NCI-H146 treated with DMSO at 0.1 percent for 48 hours (cell line): ENCODE measurements around the gene TCF20.

ENCODE experiments used
- DNase-seq: peaks from one replicate; lab custom pipeline; 2025; ENCODE audit not compliant: unreplicated experiment; lab: John Stamatoyannopoulos, UW

Gene TCF20

DNA sequence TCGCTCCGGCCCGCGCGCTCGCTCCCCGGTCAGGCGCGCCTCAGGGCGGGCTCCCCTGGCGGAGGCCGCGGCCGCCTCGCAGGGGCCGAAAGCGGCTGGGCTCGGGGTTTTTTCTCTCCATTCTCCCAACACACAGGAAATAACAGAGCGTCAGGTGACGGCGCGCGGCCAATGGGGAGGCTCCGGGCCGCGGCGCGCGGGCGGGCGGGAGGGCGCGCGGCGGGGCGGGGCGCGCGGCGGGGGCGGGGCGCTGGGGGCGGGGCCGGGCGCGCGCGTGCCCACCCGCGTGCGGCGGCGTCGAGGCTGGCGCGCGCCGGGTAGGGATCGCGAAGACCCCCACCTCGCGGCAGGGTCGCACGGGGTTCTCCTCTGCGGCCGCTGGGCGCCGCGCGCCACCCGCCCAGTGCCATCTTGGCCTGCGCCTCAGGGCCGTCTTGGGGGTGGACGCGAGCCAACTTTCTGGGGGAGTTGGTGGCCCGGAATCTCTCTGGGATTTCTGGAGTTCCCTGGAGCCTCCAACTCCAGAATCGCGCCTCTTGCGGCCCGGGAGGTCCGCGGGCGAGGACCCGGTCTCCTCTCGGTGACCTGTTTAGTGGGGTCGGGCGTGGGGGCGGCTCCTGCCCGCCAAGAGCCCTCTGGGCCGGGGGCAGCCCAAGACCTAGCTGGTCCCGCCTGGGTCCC lies at the start of gene TCF20:
TCF20 (minus strand) TSS at position 144 of the 681 bp plus-strand sequence. CDS start 55,348 bp downstream, outside the sequence.
- peak; percentile 38 for DNase-seq

- DNase-seq = no peak
These were observed 48.9 kb upstream of the TCF20 start for GRCh38 chr22:42319386-42319785.

- no peak for DNase-seq
These were observed 48.5 kb upstream of the TCF20 start for GRCh38 chr22:42318967-42319366.

GRCh38 chr22:42317691-42318547 lies 47.5 kb upstream of the TCF20 start:
- DNase-seq = no peak

DNA sequence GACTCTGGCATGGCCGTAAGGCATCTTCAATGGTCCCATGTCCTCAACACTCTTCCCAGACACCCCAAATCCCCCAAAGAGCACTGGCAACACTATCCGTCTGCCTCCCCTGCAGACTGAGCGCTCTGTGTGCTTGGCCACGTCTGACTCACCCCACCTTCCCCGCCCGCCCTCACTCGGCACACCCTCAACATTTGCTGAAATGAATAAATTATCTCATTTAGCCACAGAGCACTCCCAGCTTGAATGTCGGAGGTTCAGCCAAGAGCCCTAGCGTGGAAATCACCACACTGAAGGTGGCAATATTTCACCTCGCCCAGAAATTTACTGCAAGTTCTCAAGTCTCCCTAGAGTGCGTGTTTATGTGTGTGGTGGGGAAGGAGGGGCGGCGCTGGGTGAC lies 46.6 kb upstream of the TCF20 start:
- no peak for DNase-seq

DNA sequence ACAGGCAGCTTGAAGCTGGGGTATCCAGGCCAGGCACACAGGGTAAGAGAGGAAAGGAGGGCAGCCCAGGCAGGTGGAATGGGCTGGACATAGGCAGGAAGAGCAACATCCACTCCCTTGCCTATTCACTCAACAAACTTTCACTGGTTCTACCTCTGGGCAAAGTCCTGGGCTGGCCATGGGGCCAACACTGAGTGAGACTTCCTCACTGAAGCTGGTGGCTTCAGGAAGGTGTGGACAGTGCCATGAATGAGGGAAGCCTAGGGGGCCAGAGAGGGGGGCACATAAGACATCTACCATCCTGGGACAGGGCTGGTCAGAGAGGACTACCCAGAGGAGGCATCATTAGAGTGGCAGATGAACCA lies 44.9 kb upstream of the TCF20 start:
- DNase-seq = no peak

DNA sequence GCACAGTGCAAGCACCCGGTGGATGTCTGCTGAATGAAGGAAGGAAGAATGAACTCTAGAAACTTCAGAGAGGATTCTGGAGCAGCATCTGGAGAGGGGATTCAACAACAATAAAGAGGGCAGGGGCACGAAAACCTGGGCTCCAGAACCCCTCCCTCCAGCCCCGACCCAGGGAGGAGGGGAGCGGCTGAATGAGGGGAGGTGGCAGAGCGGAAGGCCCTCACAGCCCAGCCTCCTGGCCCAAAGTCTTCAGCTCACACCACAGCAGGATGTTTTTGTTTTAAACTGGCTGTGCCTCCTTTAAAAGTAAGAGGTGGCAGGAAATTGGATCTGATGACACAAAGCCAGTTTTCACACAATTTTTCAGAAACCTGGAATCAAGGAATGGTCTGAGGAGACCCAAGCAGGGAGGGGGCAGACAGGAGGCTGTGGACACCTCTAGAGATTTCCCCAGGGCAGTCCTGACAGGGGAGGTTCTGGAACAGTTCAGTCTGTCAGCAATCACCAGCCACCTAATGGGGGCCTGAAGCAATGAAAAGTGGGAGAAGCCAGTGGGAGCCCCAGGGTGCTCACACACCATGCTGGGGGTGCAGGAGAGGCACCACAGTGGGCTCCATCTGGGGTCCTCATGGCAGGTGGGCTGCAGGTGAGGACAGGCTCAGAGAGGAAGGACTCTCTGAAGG lies 44.4 kb upstream of the TCF20 start:
- DNase-seq = no peak

DNA sequence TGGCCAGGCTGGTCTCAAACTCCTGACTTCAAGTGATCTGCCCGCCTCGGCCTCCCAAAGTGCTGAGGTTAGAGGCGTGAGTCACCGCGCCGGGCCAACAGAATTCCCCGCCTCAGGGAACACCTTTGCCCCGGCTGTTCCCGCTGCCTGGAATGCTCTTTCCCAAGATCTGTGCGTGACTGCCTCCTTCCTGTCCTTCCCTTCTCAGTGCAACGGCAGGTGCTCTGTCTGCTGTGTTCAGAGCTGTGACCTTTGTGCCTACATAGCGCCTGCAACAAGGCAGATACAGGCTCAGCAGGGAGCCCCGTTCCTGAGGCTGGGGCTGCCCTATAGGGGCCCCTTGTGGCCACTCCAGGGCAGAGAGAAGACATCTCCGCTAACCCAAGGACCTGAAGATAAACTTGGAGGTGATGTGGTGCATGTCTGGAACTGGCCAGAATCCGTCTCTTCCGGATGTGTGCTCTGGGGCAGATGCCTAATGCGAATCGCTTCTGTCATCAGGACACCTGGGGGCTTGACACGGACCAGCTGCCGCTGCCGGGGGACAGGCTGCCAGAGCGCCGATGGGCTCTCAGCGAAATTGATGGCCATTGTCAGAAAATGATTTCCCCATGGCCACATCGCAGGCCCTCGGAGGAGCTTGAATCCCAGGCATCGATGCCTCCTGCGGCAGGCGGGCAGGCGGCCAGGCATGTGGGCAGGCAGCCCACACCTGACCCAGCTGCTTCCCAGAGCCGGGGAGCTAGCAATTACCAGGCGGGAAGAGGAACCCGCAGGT lies 43.5 kb upstream of the TCF20 start:
- DNase-seq = peak; percentile 56

DNA sequence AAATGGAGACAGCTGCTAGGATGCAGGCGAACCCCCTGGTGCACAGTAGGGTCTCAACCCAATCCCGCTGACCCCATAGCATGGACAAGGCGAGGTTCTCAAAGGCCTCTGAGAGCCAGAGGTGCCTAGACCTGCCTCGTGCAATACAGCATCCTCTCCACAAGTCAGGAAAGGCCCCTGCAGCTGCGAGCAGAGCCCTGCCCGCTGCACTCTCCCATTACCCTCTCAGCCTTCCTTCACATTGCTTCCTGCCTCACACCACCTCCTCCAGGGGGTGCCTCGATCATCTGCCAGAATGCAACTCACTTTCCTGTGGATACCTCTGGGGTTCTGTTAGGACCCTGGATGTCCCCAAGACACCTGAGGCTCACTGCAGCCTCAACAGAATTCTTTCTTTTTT lies 42.8 kb upstream of the TCF20 start:
- DNase-seq = no peak

DNA sequence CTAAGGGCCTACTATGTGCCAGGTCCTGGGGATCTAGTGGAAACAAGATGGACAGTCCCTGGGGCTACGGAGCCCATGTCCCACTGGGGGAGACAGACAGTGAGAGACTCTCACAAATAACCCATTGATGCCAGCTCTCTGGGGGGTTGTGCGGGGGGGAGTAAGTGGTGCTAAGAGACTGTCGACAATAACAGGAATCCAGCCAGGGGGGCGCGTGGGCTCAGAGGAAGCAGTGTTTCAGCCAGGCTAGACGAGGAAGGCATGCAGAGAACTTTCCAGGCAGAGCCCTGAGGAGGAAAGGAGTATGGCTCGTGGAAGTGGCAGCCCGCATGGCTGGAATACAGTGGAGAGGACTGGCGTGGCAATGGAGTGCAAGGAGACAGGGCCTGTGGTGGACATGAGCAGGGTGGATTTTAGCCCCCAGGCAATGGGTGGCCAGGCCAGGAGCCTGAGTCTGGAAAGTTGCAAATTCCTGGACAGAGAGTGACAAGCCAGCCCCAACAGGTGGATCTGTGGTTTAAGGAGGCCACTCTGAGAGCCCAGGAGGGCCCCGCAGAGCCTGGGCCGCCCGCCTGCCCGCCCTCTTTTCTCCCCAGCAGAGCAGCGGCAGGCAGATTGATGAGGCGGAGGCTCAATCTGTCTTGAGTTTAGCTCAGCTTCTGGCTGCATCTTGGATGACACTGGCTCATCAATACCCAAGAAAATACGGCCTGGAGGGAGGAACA lies 40.0 kb upstream of the TCF20 start:
- no peak for DNase-seq

GRCh38 chr22:42309865-42310264 lies 39.4 kb upstream of the TCF20 start:
- no peak for DNase-seq

- no peak for DNase-seq
These were observed 38.5 kb upstream of the TCF20 start for GRCh38 chr22:42308892-42309468.

- DNase-seq = no peak
These were observed 37.5 kb upstream of the TCF20 start for GRCh38 chr22:42307806-42308563.

- no peak for DNase-seq
These were observed 35.6 kb upstream of the TCF20 start for GRCh38 chr22:42306010-42306409.

DNA sequence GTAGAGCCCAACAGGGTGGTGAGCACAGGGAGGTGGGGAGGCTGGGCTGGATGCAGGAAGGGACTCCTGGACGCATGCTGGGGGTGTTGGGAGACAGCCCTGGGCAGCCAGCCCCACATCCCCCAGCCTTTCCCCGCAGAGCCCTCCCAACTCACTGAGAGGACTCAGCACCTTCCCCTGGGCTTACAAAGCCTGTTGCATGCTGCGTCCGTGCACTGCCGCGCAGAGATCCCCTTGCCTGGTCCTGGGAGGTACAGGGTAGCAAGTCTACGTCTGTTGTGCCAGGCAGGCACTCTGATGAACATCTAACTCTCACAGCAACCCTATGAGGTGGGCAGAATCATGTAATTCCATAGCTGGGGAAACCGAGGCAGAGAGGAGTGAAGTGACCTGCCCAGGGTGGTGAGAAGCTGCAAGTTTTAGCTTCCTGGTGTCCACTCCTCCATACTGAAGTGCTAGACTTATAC lies 33.9 kb upstream of the TCF20 start:
- no peak for DNase-seq

DNA sequence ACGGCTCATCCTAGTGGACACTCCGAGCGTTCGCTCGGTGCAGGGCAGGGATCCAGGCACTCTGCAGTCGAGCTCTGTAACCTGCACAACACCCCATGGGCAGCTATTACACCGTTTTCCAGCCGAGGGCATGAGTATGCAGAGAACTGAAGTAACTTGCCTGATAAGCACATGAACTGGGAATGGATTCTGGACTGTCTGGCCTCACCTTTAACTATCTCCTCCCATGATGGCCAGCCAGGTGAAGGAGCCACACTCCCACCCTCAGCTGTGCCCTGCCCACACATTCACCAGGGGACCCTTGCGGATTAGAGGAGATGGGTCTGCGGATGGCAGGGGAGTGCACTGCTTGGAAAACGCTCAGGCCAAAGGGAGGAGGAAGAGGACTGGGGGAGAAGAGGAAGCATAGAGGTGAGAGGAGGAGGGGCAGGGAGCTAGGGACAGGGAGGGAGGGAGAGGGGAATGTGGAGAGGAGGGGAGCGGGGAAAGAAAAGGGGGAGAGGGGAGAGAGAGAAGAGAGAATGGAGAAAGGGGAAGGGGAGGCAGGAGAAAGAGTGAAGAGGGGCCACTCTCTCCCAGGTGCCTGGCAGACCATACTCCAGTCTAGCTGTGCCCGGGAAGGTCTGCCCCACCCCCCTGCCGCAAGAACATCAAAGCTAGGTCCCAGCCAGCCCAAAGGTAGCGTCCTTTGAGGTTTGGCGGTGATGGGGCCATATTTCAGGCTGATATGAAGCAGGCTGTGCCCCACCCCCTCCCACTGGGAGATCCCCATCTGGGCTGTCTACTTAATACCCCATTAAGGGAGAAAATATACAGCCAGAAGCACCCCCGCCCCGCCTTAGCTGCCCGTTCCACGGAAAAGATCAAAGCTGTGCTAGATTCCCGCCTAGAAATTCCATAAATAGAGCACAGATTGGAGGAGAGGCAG lies 33.2 kb upstream of the TCF20 start:
- DNase-seq = no peak

DNA sequence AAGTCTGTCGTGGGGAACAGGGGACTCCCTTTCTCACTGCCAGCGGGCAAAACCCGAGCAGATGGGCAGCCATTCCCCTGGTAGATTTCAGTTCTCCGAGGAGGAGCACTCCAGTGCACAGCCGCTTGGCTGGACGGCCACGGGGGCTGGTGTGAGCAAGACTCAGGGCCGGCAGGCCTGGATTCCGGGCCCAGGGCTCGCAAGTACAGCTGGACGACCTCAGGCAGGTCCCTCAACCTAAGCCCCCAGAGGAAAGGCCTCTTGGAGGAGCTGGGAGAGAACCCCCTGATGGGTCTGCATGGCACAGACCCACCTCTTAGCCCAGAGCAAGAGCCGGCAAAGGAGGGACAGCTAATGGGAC lies 31.3 kb upstream of the TCF20 start:
- no peak for DNase-seq

DNA sequence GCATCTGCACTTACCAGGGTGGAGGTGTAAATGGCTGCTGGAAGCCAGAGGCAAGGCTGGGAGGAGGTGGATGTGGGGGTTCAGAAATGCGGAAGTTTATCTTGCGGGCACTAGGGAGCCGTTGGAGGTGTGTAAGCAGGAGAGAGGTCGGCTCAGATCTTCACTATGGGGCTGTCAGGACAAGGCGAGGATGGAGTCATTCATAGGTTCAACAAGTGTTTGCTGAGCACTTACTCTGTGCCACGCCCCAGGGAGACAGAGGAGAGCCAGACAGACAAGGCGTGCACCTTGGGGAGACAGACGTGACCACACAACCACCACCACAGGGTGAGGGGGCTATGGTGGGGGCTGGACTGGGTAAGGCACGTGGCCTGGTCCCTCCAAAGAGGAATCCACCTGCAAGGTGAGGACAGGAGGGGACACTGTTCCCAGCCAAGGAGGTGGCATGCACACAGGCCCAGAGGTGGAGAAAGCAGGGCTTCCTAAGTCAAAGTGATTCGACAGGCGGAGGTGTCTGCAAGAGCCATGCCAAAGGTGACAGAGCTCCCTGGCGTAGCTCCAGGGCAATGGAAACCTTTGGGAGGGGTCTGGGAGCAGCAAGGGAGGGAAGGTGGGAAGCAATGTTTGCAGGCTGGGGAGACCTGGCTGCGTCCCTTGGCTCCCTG lies 30.8 kb upstream of the TCF20 start:
- DNase-seq = no peak
